Tibial nerve (tissue), 4 donors: ENCODE results near the gene ANKRD40.

Experiments
- CTCF ChIP-seq, 5 experiments: fragments of 200-600 bp in 3 of 5; fragments of 450-650 bp in 2 of 5; sonication (generic) in 3 of 5; IDR thresholded peaks; one replicate each; pipeline ENCODE4 v1.5.1; 2016 to 2019; ENCODE audit warnings: antibody characterized with exemption in 5 of 5, mild to moderate bottlenecking in 3 of 5, moderate library complexity in 2 of 5
- EP300 ChIP-seq, 2 donors: sonication (generic); formaldehyde crosslinking; IDR thresholded peaks; one replicate each; pipeline ENCODE4 v1.6.1; 2017; ENCODE audit warnings: antibody characterized with exemption in 2 of 2, mild to moderate bottlenecking in 1 of 2
- POLR2A ChIP-seq, 2 donors: fragments of 450-650 bp; IDR thresholded peaks; one replicate each; pipeline ENCODE4 v1.6.1; 2017; ENCODE audit warnings: antibody characterized with exemption in 2 of 2, mild to moderate bottlenecking in 2 of 2, moderate library complexity in 2 of 2

- no peak for TF ChIP-seq CTCF (IDR thresholded peaks at IDR 0.05)
- TF ChIP-seq POLR2A (IDR thresholded peaks at IDR 0.05) = no peak
- no peak for TF ChIP-seq EP300 (IDR thresholded peaks at IDR 0.05)
Measured at GRCh38 chr17:50662632-50663225, 45.0 kb downstream of the ANKRD40 start.
